KG1 (cell line): Measurements from ENCODE around the gene ARMC9.
"Not testable (repeated sequence)": the region's sequence is repeated elsewhere in the genome, so short reads cannot be mapped to it uniquely, and the experiment has no call there.

Source experiments
- DNase-seq: peaks from one replicate; lab custom pipeline; 2025; lab: John Stamatoyannopoulos, UW

ARMC9 gene

GRCh38 chr2:231343006-231343710, 144.7 kb downstream of the ARMC9 start:
- no peak for DNase-seq

GRCh38 chr2:231343988-231344387, 145.6 kb downstream of the ARMC9 start:
- no peak for DNase-seq

GRCh38 chr2:231344851-231345250, 146.4 kb downstream of the ARMC9 start:
- DNase-seq: no peak

- DNase-seq: no peak
These were observed 148.7 kb downstream of the ARMC9 start for GRCh38 chr2:231347081-231347480.

GRCh38 chr2:231347638-231348037, 149.2 kb downstream of the ARMC9 start:
- no peak for DNase-seq

GRCh38 chr2:231348173-231348572, 149.7 kb downstream of the ARMC9 start:
- DNase-seq: no peak

- DNase-seq: no peak
These were observed 150.4 kb downstream of the ARMC9 start for GRCh38 chr2:231348704-231349373.

GRCh38 chr2:231349374-231349735, 150.9 kb downstream of the ARMC9 start:
- DNase-seq: not testable (repeated sequence)

GRCh38 chr2:231351648-231352047, 153.2 kb downstream of the ARMC9 start:
- no peak for DNase-seq

GRCh38 chr2:231353469-231353868, 155.0 kb downstream of the ARMC9 start:
- DNase-seq: no peak

GRCh38 chr2:231355508-231356465, 157.4 kb downstream of the ARMC9 start:
- no peak for DNase-seq

GRCh38 chr2:231356466-231356844, 158.0 kb downstream of the ARMC9 start:
- DNase-seq: no peak

- DNase-seq: no peak
These were observed 158.6 kb downstream of the ARMC9 start for GRCh38 chr2:231357048-231357447.

- DNase-seq: no peak
These were observed 159.5 kb downstream of the ARMC9 start for GRCh38 chr2:231357931-231358330.

GRCh38 chr2:231359441-231359840, 161.0 kb downstream of the ARMC9 start:
- no peak for DNase-seq

GRCh38 chr2:231359948-231360347, 161.5 kb downstream of the ARMC9 start:
- no peak for DNase-seq

- no peak for DNase-seq
These were observed 162.0 kb downstream of the ARMC9 start for GRCh38 chr2:231360401-231360800.

GRCh38 chr2:231360881-231361371, 162.5 kb downstream of the ARMC9 start:
- DNase-seq: no peak

GRCh38 chr2:231361701-231362554, 163.5 kb downstream of the ARMC9 start:
- DNase-seq: peak; percentile 92

GRCh38 chr2:231362555-231363184, 164.2 kb downstream of the ARMC9 start:
- no peak for DNase-seq

GRCh38 chr2:231364061-231364460, 165.6 kb downstream of the ARMC9 start:
- no peak for DNase-seq
